ENCODE data around the gene OSCAR.

DNA sequence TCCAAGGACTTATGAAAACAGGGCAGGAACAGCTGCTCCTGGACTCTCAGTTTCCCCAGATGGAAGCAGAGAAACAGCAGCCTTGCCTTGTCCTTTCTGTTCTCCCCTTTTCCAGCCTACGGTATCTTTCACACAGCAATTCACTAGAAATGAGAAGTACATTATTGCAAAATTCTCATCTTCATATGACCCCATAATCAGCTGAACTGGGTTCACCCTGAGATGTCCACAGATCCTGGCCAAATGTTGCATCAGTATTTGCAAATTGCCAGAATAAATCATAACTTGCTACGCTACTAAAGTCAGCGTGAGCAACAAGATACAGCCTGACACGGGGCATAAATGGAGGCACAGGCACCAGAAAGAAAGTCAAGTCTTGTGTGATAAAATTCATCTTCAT lies 53.0 kb downstream of the OSCAR start:
- TF ChIP-seq CTCF (IDR thresholded peaks at IDR 0.05), result no peak
- TF ChIP-seq POLR2A (IDR thresholded peaks at IDR 0.05; ENCODE audit: low read depth), result no peak
- TF ChIP-seq EP300 (IDR thresholded peaks at IDR 0.05), result no peak
- TF ChIP-seq POLR2AphosphoS5 (IDR thresholded peaks at IDR 0.05), result no peak

Measured in esophagus muscularis mucosa (tissue), 4 donors.